GM19351 (cell line): ENCODE measurements around the gene CDHR3.

Source experiments
- ATAC-seq: cut with Tn5 transposase; IDR thresholded peaks from one replicate; pipeline ENCODE4 v1.9.1; 2021; ENCODE audit warnings: mild to moderate bottlenecking, moderate library complexity; ENCODE audit not compliant: unreplicated experiment

CDHR3 gene

DNA sequence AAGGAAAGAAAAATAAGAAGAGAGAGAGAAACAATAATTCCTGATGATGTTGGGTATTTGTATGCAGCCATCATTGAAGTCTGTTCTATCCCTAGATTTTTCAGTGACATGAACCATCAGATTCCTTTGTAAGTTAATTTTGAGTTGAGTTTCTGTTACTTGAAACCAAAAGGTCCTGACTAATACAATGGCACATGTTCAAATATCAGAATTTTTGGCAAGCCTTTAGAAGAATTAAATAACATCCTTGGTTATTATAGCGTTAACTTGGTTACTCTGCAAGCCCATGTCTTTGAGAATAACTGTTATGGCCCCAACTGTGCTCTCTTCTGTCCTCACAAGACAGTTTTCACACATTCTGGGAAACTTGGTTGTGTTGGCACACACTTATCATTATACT is 82.5 kb downstream of the CDHR3 start:
- no peak for ATAC-seq

GRCh38 chr7:106047184-106047583 is 84.1 kb downstream of the CDHR3 start:
- no peak for ATAC-seq

- ATAC-seq: no peak
These were observed 85.0 kb downstream of the CDHR3 start for GRCh38 chr7:106047818-106048705.

DNA sequence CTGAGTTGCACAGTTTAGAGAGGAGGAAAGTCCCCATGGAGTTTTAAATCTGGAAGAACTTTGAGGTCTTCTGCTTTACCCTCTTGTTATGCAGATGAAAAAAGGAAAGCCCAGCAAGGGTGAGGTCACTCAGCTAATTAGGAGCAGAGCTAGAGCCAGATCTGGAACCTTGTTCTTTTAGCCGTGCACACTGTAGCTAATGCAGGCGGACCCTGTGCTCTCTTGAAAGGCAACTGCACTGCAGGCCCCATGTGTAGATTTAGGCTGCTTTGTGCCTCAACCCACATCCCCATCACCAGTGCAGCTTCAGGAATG is 85.6 kb downstream of the CDHR3 start:
- no peak for ATAC-seq

DNA sequence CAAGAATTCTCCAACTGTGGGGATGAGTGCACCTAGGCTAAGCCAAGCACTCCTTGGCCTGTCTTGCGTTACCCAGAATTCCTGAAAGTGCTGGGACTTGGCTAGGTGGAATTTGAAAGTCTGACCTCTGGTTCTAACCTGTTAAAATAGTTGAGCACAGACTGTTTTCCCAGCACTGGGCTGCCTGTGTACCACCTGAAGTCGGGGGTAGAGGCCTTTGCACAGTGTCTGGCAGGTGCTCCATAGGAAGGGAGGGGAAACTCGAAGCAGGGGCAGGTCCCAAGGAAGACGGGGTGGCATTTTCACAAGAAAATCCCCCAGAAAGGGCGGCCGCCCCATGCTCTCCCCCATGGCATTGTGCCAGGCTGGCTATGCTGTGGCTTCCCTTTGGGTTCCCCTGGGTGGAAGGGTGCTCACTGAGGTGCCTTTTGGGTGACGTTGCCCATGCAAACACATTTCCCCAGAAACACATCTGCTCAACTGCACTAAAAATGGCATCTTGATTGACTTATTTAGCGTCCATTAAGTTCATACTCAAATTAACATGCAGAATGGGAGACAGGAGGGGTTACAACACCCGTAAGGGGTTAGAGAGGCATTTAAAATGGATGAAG is 86.2 kb downstream of the CDHR3 start:
- ATAC-seq: no peak

DNA sequence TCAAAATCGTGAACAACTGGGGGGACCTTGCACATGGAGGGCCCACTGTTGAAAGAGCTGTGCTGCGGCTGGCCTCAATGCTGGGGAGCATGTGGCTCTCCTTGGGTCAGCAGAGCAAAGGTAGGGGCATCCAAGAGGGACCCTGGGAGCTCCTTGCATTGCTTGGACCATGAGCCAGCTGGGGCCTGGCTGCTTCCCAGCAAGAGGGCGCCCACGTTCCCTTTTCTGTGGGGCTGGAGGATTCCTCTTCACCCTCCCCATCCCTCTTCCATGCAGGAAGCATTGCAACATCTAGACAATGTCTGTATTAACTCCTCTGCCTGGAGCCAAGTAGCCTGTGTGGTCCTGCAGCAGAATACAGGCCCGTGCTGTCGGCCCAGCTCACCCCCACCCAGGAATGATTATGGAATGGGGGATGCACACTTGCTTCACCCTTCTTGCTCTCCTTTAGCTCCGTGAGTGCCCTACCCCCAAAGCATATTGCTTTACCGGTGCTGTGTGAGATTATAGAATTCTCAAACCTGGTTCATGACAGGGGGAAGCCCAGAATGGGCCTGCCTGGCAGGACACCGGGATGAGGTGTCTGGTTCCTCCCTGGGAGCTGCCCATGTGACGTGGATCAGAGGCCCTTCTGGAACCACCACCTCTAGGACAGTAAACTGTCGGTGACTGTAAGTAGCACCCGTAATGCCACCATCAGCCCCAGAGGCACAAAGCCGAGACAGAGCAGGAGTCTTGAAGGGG is 87.1 kb downstream of the CDHR3 start:
- no peak for ATAC-seq

- ATAC-seq: no peak
These were observed 87.7 kb downstream of the CDHR3 start for GRCh38 chr7:106050746-106051117.

GRCh38 chr7:106052681-106053080 is 89.6 kb downstream of the CDHR3 start:
- no peak for ATAC-seq

DNA sequence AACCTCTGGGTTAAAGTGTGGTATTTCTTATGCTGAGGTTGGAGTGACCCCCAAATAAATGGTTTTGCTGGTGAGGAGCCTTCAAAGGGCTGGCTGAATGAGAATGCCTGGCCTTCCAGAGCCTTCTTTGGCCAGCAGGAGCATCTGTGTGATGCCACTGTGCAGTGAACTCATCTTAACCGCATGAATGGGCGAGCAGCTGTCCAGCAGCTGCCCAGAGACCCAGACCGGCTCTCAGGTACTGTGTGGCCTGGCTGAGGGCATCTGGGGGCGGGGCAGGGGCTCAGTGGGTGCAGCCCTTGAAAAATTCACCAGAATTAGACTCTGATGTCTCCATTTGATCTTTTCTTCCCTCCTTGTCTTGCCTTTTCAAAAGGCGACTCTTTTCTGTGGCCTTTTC is 90.0 kb downstream of the CDHR3 start:
- no peak for ATAC-seq

DNA sequence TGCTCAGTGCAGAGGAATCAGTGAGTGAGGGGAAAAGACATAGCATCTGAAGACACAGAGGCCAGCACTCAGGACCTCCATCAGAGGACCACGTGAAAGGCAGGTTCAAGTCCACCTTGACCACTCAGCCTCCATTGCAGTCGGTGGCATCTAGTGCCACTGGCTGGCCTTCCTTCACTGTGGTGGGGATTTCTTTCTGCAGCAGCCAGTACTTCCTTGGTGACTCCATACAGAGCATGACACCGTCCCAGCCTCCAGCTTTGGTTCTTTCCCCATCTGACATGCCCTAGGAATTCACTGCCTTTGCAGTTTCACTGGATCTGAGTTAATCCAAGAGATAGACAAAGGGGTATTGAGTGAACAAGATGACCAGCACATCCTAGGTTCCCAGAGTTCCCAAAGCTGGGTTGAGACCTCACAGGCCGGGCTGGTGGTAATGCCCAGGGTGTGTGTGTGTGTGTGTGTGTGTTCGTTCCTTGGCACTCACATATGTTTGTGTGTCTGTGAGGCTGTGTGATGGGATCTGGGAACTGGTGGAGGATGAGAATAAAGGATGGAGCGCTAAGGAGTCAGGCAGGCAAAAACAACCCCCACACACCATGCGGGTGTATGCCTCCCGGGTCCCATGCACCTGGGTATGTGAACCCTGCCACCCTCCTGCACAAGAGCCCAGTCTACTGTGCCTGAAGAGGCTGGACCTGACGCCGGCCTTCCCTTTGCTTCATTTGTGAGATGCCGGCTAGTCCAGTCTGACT is 91.3 kb downstream of the CDHR3 start:
- ATAC-seq: no peak

GRCh38 chr7:106054971-106055532 is 92.0 kb downstream of the CDHR3 start:
- ATAC-seq: no peak

DNA sequence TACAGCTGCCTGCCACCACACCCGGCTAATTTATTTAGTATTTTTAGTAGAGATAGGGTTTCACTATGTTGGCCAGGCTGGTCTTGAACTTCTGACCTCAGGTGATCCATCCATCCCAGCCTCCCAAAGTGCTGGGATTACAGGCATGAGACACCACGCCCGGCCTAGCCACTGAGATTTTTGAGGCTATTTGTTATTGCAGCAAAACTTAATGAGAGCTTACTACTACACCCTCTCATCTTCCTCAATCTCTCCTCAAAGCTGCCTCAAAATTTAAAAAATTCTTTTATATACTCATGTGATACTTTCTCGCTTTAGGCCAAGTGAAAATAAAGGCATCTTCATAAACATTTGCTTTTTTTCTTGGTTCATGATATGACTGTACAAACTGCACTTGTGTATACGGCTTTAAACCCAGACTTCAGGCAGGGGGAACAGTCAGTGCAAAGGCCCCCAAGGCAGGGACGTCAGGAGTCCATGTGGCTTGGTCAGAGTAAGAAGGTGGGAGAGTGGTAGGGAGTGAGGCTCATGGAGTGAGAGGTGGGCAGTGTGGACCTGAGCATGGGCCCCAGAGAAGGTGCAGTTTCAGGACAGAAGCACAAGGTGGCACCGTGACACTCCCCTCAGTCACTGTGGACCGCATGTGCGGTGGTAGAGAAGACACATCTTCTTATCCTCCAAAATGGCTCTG is 93.6 kb downstream of the CDHR3 start:
- ATAC-seq: peak; percentile 33

DNA sequence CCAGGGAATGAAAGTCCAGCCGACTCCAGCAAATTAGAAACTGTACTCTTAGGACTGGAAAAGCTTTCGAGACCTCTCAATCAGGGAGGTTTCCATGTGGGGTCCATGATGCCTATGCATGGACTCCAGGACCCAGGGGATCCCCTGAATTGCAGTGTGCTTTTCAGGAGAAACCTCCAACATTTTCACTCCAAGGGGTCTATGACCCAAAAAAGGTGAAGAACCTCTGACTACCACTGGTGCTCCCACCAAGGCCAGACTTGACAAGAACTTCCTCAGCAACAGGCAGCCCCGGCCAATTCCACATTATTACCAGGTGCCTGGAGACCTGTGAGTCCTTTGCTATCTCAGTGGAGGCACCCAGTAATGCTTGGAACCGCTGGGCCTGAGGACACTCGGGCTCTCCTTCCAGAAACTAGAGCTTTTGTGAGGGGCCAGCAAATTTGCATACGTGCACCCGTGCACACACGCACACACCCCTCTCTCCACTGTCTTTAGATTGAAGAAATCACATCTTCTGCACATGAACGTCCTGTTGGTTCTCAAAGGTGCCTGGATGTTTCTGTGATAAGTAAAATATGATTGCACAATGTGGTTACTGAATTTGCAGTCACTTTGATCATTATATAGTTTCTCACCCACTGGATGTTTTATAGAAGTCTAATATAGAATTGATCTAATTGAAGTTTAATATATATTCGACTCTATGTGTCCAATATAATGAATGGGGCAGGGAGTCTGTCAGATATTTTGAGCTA is 94.3 kb downstream of the CDHR3 start:
- no peak for ATAC-seq

DNA sequence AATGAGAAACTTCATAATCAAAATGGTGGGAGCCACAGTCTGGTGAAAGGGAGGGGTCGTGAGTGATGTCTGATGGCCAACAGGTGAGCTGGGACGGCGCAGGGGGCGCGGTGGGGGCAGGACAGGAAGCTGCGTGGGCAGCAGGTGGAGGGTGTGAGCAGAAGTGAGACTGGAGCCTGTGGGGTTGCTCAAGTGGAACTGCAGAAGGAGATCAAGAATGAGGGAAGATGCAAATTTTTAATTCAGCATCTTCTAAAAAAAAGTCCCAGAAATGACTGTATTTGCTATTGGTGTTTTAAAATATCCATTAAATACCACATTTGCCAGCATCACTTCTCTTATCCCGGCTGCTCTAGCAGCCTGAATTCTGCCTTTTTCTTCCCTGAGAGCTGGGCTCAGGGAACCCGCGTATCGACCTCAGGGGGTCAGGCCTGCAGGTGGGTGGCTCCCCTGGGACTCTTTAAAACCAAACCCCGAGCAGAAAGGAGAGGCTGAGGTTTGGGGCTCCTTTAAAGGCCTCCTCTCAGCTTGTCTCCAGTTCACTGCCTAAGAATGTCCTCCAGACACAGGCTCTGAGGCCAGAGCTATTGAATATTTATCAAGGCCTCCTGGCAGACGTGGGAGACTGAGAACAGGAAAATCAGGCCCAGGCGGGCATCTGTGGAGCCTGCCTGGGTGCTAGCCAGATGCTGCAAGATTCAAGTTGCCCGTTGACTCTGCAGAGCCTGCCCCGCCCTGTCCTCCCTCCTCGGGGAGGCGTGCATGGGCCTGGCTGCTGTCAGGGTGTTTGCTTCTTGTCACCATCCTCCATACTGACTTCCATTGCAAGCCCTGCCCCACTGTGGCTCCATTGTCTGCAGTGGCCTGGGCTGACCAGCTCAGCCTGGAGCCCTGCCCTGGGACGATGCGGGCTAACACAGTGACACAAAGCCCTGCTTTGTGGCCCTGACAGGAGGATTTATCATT is 95.2 kb downstream of the CDHR3 start:
- peak; percentile 60 for ATAC-seq

- no peak for ATAC-seq
These were observed 95.9 kb downstream of the CDHR3 start for GRCh38 chr7:106058928-106059324.

GRCh38 chr7:106059556-106059955 is 96.5 kb downstream of the CDHR3 start:
- no peak for ATAC-seq

GRCh38 chr7:106060394-106060920 is 97.4 kb downstream of the CDHR3 start:
- ATAC-seq: no peak

- ATAC-seq: peak; percentile 35
These were observed 98.4 kb downstream of the CDHR3 start for GRCh38 chr7:106061301-106061979.
